H1 (cell line): ENCODE results near the gene FAM120C. TPM values are rescaled to one million over a fixed set of nuclear protein-coding genes. Genes with fewer than 3 reads are reported as not detected.

ENCODE experiments used
- CTCF ChIA-PET: fragments of 300-600 bp; sonication (Branson Sonifier 250); formaldehyde crosslinking; loops from one replicate; lab custom pipeline; 2021; ENCODE audit not compliant: partially characterized antibody; lab: Charles Lee
- POLR2A ChIA-PET: fragments of 300-600 bp; sonication (Branson Sonifier 250); formaldehyde crosslinking; loops from one replicate; lab custom pipeline; 2021; ENCODE audit warnings: inconsistent platforms; ENCODE audit not compliant: partially characterized antibody; lab: Charles Lee
- DNase-seq, 2 experiments: peaks; one replicate each; pipeline versions ENCODE4 v3.0.0 to v3.0.0-alpha.2; 2010 to 2022; ENCODE audit warnings: low spot score in 2 of 2, low read depth in 1 of 2, mixed read lengths in 1 of 2
- FAIRE-seq: peaks from 2 replicates; lab custom pipeline; 2011; peaks lifted over from hg19 to GRCh38; lab: Jason Lieb, UNC
- H2AFZ ChIP-seq: 2 replicates; pipeline ENCODE4 v1.8.1; 2012; ENCODE audit warnings: low read length, inconsistent platforms
- H2AK5ac ChIP-seq: 2 replicates; pipeline ENCODE4 v1.6.1; 2013; ENCODE audit warnings: low read depth, low read length
- H2BK120ac ChIP-seq: replicated peaks from 2 replicates; pipeline ENCODE3; 2013; ENCODE audit warnings: low read depth, low read length, inconsistent platforms
- H2BK12ac ChIP-seq: 2 replicates; pipeline ENCODE4 v1.6.1; 2013; ENCODE audit warnings: low read depth, low read length
- H2BK15ac ChIP-seq: 2 replicates; pipeline ENCODE4 v1.6.1; 2013; ENCODE audit warnings: low read length
- H2BK20ac ChIP-seq: 2 replicates; pipeline ENCODE4 v1.6.1; 2013; ENCODE audit warnings: low read length
- H2BK5ac ChIP-seq: 2 replicates; pipeline ENCODE4 v1.6.1; 2013; ENCODE audit warnings: low read depth, low read length
- H3K14ac ChIP-seq: 2 replicates; pipeline ENCODE4 v1.6.1; 2013; ENCODE audit warnings: inconsistent platforms; ENCODE audit not compliant: insufficient read length
- H3K18ac ChIP-seq: 2 replicates; pipeline ENCODE4 v1.6.1; 2013; ENCODE audit warnings: low read length; ENCODE audit errors: extremely low read depth
- H3K23ac ChIP-seq: 2 replicates; pipeline ENCODE4 v1.6.1; 2013; ENCODE audit warnings: inconsistent platforms; ENCODE audit not compliant: insufficient read length
- H3K23me2 ChIP-seq: 2 replicates; pipeline ENCODE4 v1.6.1; 2013; ENCODE audit warnings: low read depth, low read length
- H3K27ac ChIP-seq: 2 replicates; pipeline ENCODE4 v1.6.1; 2011; ENCODE audit warnings: low read depth, low read length, inconsistent platforms
- H3K27me3 ChIP-seq, 4 experiments: replicated peaks in 1 of 4; 1 replicate in 1 of 4; 2 replicates in 3 of 4; pipeline versions ENCODE4 v1.6.1 to v1.8.1; 2011 to 2013; ENCODE audit warnings: low read length in 3 of 4, mild to moderate bottlenecking in 3 of 4, inconsistent platforms in 2 of 4, mixed read lengths in 2 of 4, moderate library complexity in 1 of 4; ENCODE audit not compliant: control insufficient read depth in 3 of 4, insufficient read depth in 3 of 4; ENCODE audit errors: extremely low read depth in 1 of 4
- H3K36me3 ChIP-seq, 4 experiments: 2 replicates each; pipeline versions ENCODE4 v1.6.1 to v1.8.1; 2011 to 2013; ENCODE audit warnings: mild to moderate bottlenecking in 4 of 4, low read length in 3 of 4, moderate library complexity in 2 of 4, control low read depth in 1 of 4, inconsistent platforms in 1 of 4; ENCODE audit not compliant: insufficient read depth in 4 of 4, control insufficient read depth in 2 of 4
- H3K4ac ChIP-seq: replicated peaks from 2 replicates; pipeline ENCODE3; 2013; ENCODE audit warnings: low read length, low read depth, mixed read lengths, inconsistent platforms; ENCODE audit not compliant: insufficient read length
- H3K4me1 ChIP-seq, 4 experiments: replicated peaks in 1 of 4; 1 replicate in 1 of 4; 2 replicates in 3 of 4; pipeline versions ENCODE4 v1.6.1 to v1.8.1; 2011 to 2013; ENCODE audit warnings: low read length in 3 of 4, inconsistent platforms in 2 of 4, mixed read lengths in 1 of 4; ENCODE audit not compliant: insufficient read depth in 4 of 4, control insufficient read depth in 3 of 4
- H3K4me2 ChIP-seq, 2 experiments: 2 replicates each; pipeline versions ENCODE4 v1.6.1 to v1.8.1; 2011 to 2013; ENCODE audit warnings: low read depth in 2 of 2, low read length in 2 of 2, control low read depth in 1 of 2, inconsistent platforms in 1 of 2, mild to moderate bottlenecking in 1 of 2; ENCODE audit not compliant: insufficient read depth in 1 of 2
- H3K4me3 ChIP-seq, 4 experiments: fragments of 200-600, 300-600 bp in 1 of 4; sonication (generic), shearing (Covaris generic), sonication (Bioruptor Twin) in 1 of 4; 2 replicates each; pipeline versions ENCODE4 v1.5.1 to v1.8.1; 2011 to 2016; ENCODE audit warnings: low read length in 4 of 4, low read depth in 3 of 4, control low read depth in 2 of 4, inconsistent platforms in 2 of 4, mild to moderate bottlenecking in 2 of 4, mixed read lengths in 1 of 4, moderate library complexity in 1 of 4; ENCODE audit not compliant: insufficient read depth in 2 of 4; ENCODE audit errors: extremely low read depth in 1 of 4
- H3K56ac ChIP-seq: replicated peaks from 2 replicates; pipeline ENCODE3; 2013; ENCODE audit warnings: low read depth, mild to moderate bottlenecking, mixed read lengths, low read length, inconsistent platforms; ENCODE audit not compliant: insufficient read length
- H3K79me1 ChIP-seq: 2 replicates; pipeline ENCODE4 v1.6.1; 2013; ENCODE audit warnings: low read depth, low read length, control low read depth
- H3K79me2 ChIP-seq, 2 experiments: 2 replicates each; pipeline versions ENCODE4 v1.6.1 to v1.8.1; 2012 to 2013; ENCODE audit warnings: low read length in 2 of 2, mild to moderate bottlenecking in 2 of 2, inconsistent platforms in 1 of 2; ENCODE audit not compliant: insufficient read depth in 2 of 2, control insufficient read depth in 1 of 2
- H3K9ac ChIP-seq, 4 experiments: replicated peaks in 1 of 4; 1 replicate in 1 of 4; 2 replicates in 3 of 4; pipeline versions ENCODE4 v1.6.1 to v1.8.1; 2011 to 2013; ENCODE audit warnings: low read depth in 3 of 4, low read length in 3 of 4, control low read depth in 2 of 4, mild to moderate bottlenecking in 2 of 4, moderate library complexity in 2 of 4, inconsistent platforms in 1 of 4; ENCODE audit errors: extremely low read depth in 1 of 4
- H3K9me3 ChIP-seq, 2 experiments: 2 replicates each; pipeline versions ENCODE4 v1.6.1 to v1.8.1; 2012 to 2013; ENCODE audit warnings: mild to moderate bottlenecking in 2 of 2, moderate library complexity in 2 of 2, control low read depth in 1 of 2, inconsistent platforms in 1 of 2, low read depth in 1 of 2, low read length in 1 of 2, mixed read lengths in 1 of 2; ENCODE audit not compliant: insufficient read depth in 2 of 2
- H4K20me1 ChIP-seq, 2 experiments: replicated peaks in 1 of 2; 2 replicates each; pipeline versions ENCODE3 to v1.8.1; 2011 to 2013; ENCODE audit warnings: inconsistent platforms in 2 of 2, low read length in 2 of 2, mild to moderate bottlenecking in 1 of 2; ENCODE audit not compliant: insufficient read depth in 2 of 2, control insufficient read depth in 1 of 2
- H4K5ac ChIP-seq: 2 replicates; pipeline ENCODE4 v1.6.1; 2013; ENCODE audit warnings: low read length, low read depth, mixed read lengths, inconsistent platforms; ENCODE audit not compliant: insufficient read length
- H4K8ac ChIP-seq: 2 replicates; pipeline ENCODE4 v1.8.0; 2013; ENCODE audit warnings: mild to moderate bottlenecking, moderate library complexity, low read length, inconsistent platforms; ENCODE audit not compliant: insufficient read depth; ENCODE audit errors: extremely low read depth
- H4K91ac ChIP-seq: replicated peaks from 2 replicates; pipeline ENCODE3; 2013; ENCODE audit warnings: low read length, mixed read lengths, inconsistent platforms; ENCODE audit not compliant: insufficient read length
- CBX5 ChIP-seq: fragments of 300-800, 300-1000 bp; sonication (generic); IDR thresholded peaks from 2 replicates; pipeline ENCODE4 v1.7.1; 2016; ENCODE audit warnings: antibody characterized with exemption, low read length, low read depth
- GTF2F1 ChIP-seq: IDR thresholded peaks from 2 replicates; pipeline ENCODE4 v1.6.1; 2012; ENCODE audit warnings: low read depth, low read length, improper control_type of control experiment, borderline replicate concordance
- SP4 ChIP-seq: IDR thresholded peaks from 2 replicates; pipeline ENCODE4 v1.6.1; 2012; ENCODE audit warnings: low read length, inconsistent platforms
- WGBS, 2 experiments: shearing (Covaris generic) in 1 of 2; methylation state at CpG; one replicate each; pipeline versions ENCODE4 v1.1.6 to v1.1.7; 2013 to 2015; ENCODE audit warnings: low lambda C conversion rate in 2 of 2, mixed read lengths in 2 of 2, inconsistent platforms in 1 of 2, low coverage in 1 of 2, missing lambda C conversion rate in 1 of 2; ENCODE audit not compliant: insufficient replicate concordance in 2 of 2, insufficient coverage in 1 of 2, insufficient read length in 1 of 2; ENCODE audit errors: extremely low coverage in 1 of 2, missing lambda C conversion rate in 1 of 2; 5-methylcytosine and 5-hydroxymethylcytosine counted together
- polyA plus RNA-seq, 7 experiments: library from polyadenylated mRNA; depleted of rRNA in 3 of 7; stranded (reverse) in 5 of 7; unstranded in 2 of 7; fragments of >200 nt in 5 of 7; fragments of 200-250 nt in 2 of 7; gene quantifications; 1 replicate in 5 of 7; 2 replicates in 1 of 7; 4 replicates in 1 of 7; pipeline versions ENCODE4 v1.2.1 to v1.2.3, GENCODE V29; 2011 to 2013; ENCODE audit warnings: missing spikeins in 2 of 7, mixed read lengths in 2 of 7
- total RNA-seq: library from RNA; stranded (reverse); fragmentation: NEBNext Ultra II Directional; extraction: Animal tissue kit (Norgen Biotek cat#: 25700); gene quantifications from 2 replicates; pipeline ENCODE4 v1.2.1, GENCODE V29; 2021

The FAM120C gene
- total and polyA plus RNA-seq, 2 of the 8 experiments (the other 6 are each of a cell fraction or from before 2014, with no cell fraction given), result 4.4 to 8.1 TPM

GRCh38 chrX:54178100-54178940 lies 4.7 kb downstream of the FAM120C start:
- H2BK15ac ChIP-seq, result no peak overlapping the region
- CTCF ChIA-PET, result no interaction called here
- H2BK120ac ChIP-seq, result no peak overlapping the region
- no peak overlapping the region for H3K4me3 ChIP-seq
- H3K23ac ChIP-seq, result no peak overlapping the region
- no peak overlapping the region for H3K18ac ChIP-seq
- H2BK12ac ChIP-seq, result no peak overlapping the region
- H3K23me2 ChIP-seq, result 0 out of 2 replicates have a peak, but pooled peaks cover 4% of the 10 kb centered on the region
- no peak overlapping the region for H3K27ac ChIP-seq
- TF ChIP-seq GTF2F1 (no peak), CBX5 (no peak), SP4 (no peak)
- TF ChIP-seq, all 59 proteins: peak for 0
- no peak overlapping the region for H2BK20ac ChIP-seq
- no peak for DNase-seq
- peaks cover 0 to 4% (median under 1%) of the 10 kb centered on the region in 4 experiments; a peak in 2 of 7 replicates for H3K4me1 ChIP-seq
- no peak overlapping the region for H2BK5ac ChIP-seq
- FAIRE-seq, result no peak
- no peak overlapping the region for H3K9ac ChIP-seq
- H2AK5ac ChIP-seq, result no peak overlapping the region
- POLR2A ChIA-PET, result interaction anchor here (1.5 to 3.1 kb wide), 2 partner anchors 9 to 135 kb away, joined by 3 to 22 read pairs; no protein-coding TSS in a partner anchor
- no peak overlapping the region for H3K14ac ChIP-seq
- H3K36me3 ChIP-seq, result peaks cover 0 to 4% (median 0%) of the 10 kb centered on the region in 4 experiments; a peak in 2 of 8 replicates
- no peaks in the 10 kb centered on the region for H3K79me1 ChIP-seq
- peaks cover 11 to 63% of the 10 kb centered on the region in 2 experiments for H3K79me2 ChIP-seq
- no peaks in the 10 kb centered on the region for H3K27me3 ChIP-seq
- WGBS, 2 experiments, result 90 to 100% methylated on average over 1 to 5 of the region's 5 CpGs
- peaks cover 2 to 6% of the 10 kb centered on the region in 2 experiments for H4K20me1 ChIP-seq
- no peak overlapping the region for H3K56ac ChIP-seq
- no peak overlapping the region for H4K8ac ChIP-seq
- no peaks in the 10 kb centered on the region; a peak in 1 of 4 replicates for H3K9me3 ChIP-seq
- H4K5ac ChIP-seq, result no peak overlapping the region
- H3K4ac ChIP-seq, result no peak overlapping the region
- no peak overlapping the region for H3K4me2 ChIP-seq
- H2AFZ ChIP-seq, result no peak overlapping the region
- H4K91ac ChIP-seq, result no peak overlapping the region
